ENCODE data around the gene SLC22A9. TPM values are rescaled to one million over a fixed set of nuclear protein-coding genes. Genes with fewer than 3 reads are reported as not detected.
"Not testable (repeated sequence)": the region's sequence is repeated elsewhere in the genome, so short reads cannot be mapped to it uniquely, and the experiment has no call there.

The SLC22A9 gene
- total RNA-seq = not detected in 2 replicates

DNA sequence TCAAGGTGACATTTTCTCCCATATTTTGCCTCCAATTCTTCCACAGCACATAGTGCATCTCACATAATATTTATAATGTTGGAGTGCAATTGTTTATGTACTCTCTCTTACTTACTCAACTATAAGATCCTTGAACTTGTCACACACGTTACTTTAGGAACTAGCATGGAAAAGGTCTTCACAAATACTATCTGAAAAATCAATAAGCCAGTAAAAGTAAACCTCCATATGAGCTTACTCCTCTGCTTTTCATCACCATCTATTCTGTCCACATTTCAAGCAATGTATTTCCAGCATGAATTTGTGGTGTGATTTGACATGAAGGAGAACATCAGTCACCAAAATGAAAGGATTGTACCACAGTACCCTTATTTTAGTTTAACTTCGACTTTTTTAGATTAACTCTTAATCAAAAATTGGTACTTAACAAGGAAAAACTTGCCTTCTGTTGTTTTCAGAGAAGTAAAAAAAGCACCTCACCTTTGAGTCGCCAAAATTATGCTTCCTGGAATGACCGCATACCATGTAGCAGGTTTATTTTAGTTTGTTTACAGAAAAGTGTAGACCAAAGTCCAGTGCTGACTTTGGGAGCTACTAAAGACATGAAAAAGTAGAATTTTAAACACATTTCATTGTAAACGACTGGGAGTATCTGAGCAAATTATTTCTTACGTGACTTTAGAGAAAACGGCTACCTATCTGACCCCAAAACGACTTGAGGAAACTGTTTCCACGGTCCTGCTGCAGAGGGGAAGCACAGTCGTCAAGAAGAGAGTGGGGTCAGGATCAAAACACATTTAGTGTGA lies at the start of gene SLC22A9:
SLC22A9 (plus strand) TSS at position 621 of the 806 bp plus-strand sequence. CDS start 272 bp downstream, outside the sequence.
- H3K4me3 ChIP-seq (ENCODE audit: low read depth, low read length) = no peak within 1 kb of the TSS
- TF ChIP-seq CTCF (IDR thresholded peaks at IDR 0.05; ENCODE audit: insufficient read depth, low read depth, low read length) = no peak
- DNase-seq (ENCODE audit: low read depth) = no peak

- no peak for TF ChIP-seq CTCF (IDR thresholded peaks at IDR 0.05; ENCODE audit: insufficient read depth, low read depth, low read length)
- no peak overlapping the region for H3K4me3 ChIP-seq (ENCODE audit: low read depth, low read length)
- DNase-seq (ENCODE audit: low read depth) = no peak
These were observed 47.9 kb upstream of the SLC22A9 start for GRCh38 chr11:63321723-63322122.

DNA sequence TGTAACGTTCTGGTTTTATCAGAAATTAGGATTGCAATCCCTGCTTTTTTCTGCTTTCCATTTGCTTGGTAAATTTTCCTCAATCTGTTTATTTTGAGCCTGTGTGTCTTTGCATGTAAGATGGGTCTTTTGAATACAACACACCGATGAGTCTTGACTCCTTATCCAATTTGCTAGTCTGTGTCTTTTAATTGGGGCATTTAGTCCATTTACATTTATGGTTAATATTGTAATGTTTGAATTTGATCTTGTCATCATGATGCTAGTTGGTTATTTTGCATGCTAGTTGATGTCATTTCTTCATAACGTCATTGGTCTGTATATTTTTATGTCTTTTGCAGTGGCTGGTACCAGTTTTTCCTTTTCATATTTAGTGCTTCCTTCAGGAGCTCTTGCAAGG lies 34.5 kb upstream of the SLC22A9 start:
- DNase-seq (ENCODE audit: low read depth); H3K4me3 ChIP-seq (ENCODE audit: low read depth, low read length): not testable (repeated sequence)

DNA sequence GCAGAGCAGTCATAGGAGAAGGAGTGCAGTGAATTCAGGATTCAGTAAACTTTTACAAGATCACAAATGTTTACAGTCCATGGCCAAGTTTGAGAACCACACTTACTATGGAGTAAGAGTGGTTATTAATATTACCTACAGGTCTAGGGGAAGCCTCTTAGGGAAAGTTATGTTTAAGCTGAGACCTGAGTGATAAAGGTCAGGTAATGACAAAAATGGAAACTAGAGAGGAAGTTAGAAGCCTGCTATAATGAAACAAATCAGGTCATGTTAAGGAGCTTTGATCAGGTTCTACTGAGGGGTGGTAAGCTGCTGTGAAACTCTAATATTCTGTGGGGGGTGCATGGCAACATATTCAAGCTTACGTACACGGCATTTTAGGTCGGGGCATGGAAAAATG lies 32.5 kb upstream of the SLC22A9 start:
- TF ChIP-seq CTCF (IDR thresholded peaks at IDR 0.05; ENCODE audit: insufficient read depth, low read depth, low read length) = no peak
- DNase-seq (ENCODE audit: low read depth) = no peak

GRCh38 chr11:63343130-63343529 lies 26.5 kb upstream of the SLC22A9 start:
- H3K4me3 ChIP-seq (ENCODE audit: low read depth, low read length) = no peak overlapping the region
- DNase-seq (ENCODE audit: low read depth) = no peak
- no peak for TF ChIP-seq CTCF (IDR thresholded peaks at IDR 0.05; ENCODE audit: insufficient read depth, low read depth, low read length)

More for the DNA sequence above, 32.5 kb upstream of the SLC22A9 start:
- no peak overlapping the region for H3K4me3 ChIP-seq (ENCODE audit: low read depth, low read length)

DNA sequence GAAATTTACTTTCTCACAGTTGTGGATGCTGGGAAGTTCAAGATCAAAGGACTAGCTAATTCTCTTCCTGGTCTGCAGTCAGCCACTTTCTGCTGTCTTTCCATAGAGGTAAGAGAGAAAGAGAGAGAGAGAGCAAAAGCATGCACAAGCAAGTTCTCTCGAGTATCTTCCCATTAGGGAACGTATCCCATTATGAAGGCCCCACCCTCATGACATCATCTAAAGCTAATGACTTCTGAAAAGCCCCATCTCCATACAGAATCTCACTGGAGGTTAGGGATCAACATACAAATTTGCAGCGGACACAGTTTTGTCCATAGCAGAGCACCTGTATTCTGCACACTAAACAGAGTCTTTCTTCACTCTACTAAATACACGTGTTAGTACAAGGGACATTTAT lies 17.4 kb upstream of the SLC22A9 start:
- H3K4me3 ChIP-seq (ENCODE audit: low read depth, low read length) = no peak overlapping the region
- no peak for TF ChIP-seq CTCF (IDR thresholded peaks at IDR 0.05; ENCODE audit: insufficient read depth, low read depth, low read length)
- DNase-seq (ENCODE audit: low read depth) = no peak

GRCh38 chr11:63362196-63362793 lies 7.3 kb upstream of the SLC22A9 start:
- no peak for TF ChIP-seq CTCF (IDR thresholded peaks at IDR 0.05; ENCODE audit: insufficient read depth, low read depth, low read length)
- no peak overlapping the region for H3K4me3 ChIP-seq (ENCODE audit: low read depth, low read length)
- DNase-seq (ENCODE audit: low read depth) = no peak
